CD4-positive, alpha-beta T cell treated with Interleukin-6 for 4 hours (primary cell): ENCODE results near the gene GKN2.
"Not testable (repeated sequence)": the region's sequence is repeated elsewhere in the genome, so short reads cannot be mapped to it uniquely, and the experiment has no call there.

Source experiments
- DNase-seq: peaks from one replicate; pipeline ENCODE4 v3.0.0-alpha.2; 2020; ENCODE audit warnings: mixed read lengths

Gene GKN2

DNA sequence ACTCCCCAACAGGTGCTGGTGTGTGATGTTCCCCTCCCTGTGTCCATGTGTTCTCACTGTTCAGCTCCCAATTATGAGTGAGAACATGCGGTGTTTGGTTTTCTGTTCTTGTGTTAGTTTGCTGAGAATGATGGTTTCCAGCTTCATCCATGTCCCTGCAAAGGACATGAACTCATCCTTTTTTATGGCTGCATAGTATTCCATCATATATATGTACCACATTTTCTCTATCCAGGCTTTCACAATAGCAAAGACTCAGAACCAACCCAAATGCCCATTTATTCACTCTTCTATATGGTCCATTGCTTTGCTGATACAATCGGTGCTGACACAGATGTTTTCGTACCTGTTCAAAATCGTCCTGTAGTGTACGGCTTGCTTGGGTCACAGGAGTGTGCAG lies 2.7 kb upstream of the GKN2 start:
- not testable (repeated sequence) for DNase-seq

DNA sequence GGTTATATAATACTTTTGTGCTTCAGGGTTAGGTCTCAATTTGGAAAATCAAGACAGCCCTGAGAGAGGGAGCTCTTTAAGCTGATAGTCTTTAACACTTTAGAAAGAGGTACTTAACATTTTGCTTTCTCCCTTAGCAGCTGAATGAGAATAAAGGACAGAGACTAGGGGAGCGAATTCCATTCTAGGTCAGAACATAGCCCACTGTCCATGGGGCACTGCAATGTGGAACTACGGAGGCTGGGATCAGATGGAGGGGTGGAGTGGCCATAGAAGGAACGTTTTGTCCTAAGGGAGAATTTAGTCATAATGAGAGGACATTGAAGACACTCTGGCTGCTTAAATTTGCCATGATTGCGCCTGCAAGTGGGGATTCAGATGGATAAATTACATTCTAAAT lies 794 bp downstream of the GKN2 start:
- DNase-seq: no peak

DNA sequence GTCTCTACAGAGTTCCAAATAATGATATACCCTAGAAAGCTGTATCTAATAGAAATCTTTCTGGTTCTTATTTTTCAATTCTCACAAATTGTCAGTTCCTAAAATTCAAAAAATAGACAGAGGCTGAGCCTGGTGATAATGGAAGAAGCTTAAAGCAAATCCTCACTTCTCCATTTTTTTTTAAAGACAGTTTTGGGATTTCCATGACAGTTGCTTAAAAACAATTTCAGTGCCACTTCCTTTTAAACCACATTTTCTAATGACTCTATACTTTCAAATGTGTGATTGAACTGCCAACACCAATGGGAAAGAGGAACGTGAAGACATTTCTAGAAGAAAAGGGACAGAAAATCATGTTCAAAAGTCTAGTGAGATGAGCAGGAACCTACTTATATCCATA lies 4.0 kb downstream of the GKN2 start:
- DNase-seq: no peak

DNA sequence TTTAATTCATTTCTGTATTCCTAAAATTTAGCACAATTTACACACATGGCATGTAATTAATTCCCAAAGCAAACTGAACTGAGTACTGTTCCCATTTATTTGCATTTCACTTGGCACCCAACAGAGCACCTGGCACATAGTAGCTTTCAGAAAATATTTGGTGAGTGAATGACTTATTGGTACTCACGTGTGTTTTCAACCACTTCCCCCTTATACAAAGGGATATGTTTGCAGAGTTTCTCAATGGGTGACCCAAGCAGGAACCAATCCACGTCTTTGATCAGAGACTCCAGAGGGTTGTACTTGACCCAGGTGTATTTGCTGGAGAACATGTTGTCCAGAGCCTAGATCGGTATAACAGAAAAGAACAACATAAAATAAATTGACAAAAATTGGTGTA lies 6.6 kb downstream of the GKN2 start:
- DNase-seq: no peak

DNA sequence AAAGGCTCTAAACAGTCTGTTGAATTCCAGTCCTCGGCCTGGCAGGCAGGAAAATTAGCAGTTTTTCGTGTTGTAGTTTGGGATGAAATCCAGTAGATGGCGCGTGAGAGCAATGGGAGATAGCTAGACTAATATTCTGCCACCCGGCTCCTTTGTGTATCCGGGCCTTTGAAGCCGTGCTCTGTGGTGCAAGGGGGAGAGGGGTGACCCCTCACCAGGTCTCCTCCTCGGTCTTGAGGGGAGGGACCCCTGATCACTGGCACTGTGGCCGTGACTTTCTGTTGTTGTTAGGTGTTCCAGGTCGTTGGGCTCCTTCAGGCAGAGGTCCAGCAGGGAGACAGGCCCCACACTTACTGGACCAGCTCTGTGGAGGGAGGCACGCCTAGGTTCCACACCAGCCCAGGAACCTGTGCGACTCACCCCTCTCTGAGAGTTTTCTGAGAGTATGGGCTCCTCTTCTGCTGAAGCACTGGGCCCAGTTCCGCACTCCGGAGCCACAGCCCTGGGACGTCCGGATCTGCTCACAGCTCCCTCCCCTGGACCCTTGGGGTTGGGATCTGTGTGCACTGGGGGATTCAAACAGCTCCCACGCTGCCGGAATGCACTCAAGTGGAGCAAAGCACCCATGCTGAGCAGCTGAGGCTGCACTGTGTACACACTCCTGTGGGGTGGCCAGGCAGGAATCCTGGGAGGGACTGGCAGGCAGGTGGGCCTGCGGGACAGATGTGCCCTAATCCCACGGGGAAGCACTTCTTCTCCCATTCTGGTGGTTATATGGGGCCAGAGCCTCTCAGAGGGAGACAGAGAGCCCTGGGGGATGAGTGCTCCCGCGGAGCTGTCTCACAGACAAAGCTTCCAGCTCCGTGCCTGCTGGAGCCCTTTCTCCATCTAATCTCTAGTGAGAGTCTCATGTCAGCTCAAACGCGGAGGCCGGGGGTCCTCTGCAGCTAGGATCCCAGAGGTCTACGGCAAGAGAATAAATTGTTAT lies 8.8 kb downstream of the GKN2 start:
- peak; percentile 60 for DNase-seq

DNA sequence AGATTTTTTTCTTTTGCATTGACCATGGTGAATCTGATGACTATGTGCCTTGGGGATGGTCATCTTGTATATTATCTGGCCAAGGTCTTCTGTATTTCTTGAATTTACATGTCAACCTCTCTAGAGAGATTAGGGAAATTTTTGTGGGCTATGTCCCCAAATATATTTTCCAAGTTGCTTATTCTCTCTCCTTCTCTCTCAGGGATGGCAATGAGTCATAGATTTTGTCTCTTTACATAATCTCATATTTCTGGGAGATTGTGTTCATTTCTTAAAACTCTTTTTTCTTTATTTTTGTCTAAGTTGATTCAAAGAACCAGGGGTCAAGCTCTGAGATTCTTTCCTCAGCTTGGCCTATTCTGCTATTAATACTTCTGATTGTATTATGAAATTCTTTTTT lies 9.9 kb downstream of the GKN2 start:
- no peak for DNase-seq

DNA sequence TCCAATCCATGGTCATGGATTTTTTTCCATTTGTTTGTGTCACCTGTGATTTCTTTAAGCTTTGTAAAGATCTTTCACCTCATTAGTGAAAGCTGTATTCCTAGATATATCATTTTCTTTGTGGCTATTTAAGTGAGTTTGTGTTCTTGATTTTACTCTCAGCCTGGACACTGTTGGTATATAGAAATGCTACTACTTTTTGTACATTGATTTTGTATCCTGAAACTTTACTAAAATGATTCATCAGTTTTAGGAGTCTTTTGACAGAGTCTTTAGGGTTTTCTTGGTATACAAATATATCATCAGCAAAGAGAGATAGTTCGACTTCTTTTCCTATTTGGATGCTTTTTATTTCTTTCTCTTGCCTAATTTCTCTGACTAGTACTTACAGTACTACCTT lies 12.3 kb downstream of the GKN2 start:
- no peak for DNase-seq

DNA sequence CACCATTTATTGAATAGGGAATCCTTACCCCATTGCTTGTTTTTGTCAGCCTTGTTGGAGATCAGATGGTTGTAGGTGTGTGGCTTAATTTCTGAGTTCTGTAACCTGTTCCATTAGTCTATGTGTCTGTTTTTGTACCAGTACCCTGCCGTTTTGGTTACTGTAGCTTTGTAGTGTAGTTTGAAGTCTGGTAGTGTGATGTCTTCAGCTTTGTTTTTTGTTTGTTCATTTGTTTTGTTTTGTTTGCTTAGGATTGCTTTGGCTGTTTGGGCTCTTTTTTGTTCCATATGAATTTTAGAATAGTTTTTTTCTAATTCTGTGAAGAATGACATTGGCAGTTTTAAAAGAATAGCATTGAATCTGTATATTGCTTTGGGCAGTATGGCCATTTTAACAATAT lies 12.7 kb downstream of the GKN2 start:
- DNase-seq: no peak

DNA sequence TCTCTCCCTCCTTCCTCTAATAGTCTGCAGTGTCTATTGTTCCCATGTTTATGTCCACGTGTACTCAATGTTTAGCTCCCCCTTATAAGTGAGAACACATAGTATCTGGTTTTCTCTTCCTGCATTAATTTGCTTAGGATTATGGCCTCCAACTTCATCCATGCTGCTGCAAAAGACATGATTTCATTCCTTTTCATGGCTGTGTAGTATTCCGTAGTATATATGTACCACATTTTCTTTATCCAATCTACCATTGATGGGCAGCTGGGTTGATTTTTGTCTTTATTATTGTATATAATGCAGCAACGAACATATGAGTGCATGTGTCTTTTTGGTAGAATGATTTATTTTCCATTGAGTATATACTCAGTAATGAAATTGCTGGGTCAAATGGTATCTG lies 13.8 kb downstream of the GKN2 start:
- no peak for DNase-seq

DNA sequence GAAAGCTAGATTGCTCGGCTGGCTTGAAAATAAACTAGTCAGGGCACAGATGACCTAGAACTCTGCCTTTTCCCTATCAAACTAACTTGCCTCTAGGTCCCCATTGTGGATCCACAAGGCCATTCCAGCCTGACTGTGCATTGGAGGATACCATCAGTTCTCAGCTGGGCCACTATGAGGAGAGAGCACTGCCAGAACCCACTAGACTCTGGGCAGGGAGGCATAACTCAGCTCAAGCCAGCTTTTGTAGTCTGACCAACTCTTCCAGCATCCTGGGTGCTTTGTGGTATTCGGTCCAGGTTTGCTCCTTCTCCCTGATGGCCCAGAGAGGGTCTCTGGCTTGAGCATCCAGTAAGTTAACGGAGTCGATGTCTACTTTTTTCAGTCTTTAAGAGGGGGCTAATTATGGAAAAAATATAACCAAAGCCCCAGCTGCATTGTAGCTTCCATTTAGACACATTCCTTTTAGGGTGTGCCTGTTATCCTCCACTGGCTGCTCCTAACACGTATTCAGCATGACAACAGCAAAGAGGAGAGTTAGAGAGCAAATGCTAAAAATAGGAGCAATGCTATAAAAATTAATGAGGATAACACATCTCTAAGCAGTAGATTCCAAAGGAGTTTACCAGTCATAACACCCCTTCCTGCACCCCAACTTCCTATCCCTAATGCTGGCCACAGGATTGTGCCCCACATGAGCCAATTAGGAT lies 15.2 kb downstream of the GKN2 start:
- DNase-seq: no peak

DNA sequence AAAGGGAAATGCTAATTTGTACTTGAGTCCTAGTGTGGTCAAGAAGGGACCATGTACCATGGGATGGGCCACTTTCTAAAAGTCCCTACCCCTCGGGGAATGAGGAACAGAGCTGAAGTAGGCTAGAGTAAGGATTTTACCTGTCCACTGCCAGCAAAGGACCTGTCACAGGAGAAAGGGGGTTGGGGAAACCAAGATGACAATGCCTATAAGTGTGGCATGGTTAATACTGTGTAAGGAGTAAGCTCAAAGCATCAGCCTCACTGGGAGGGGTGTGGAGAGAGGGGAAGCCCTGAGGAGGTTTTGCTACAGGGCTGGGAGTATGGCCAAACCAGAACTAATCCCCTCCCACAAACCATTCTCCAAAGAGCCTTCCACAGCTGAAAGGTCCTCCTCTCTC lies 15.8 kb downstream of the GKN2 start:
- DNase-seq: no peak

DNA sequence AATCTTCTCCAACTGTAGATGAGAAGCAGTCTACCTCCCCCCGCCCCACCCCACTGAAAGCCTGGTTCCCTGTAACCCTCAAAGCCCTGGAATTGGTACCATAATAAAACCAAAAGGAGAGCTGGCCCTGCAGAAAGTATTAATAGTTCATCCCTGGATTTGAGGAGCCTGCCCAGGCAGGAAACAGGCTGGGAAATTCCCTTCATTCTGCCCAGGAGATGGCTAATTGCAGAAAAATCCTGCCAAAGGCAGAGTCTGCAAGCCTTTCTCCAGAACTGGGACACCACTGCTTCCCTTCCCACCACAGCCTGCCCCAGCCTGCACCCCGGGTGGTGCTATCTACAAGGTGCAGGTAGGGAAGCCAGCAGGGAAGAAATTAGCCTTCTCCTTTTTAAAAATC lies 16.3 kb downstream of the GKN2 start:
- DNase-seq: no peak

DNA sequence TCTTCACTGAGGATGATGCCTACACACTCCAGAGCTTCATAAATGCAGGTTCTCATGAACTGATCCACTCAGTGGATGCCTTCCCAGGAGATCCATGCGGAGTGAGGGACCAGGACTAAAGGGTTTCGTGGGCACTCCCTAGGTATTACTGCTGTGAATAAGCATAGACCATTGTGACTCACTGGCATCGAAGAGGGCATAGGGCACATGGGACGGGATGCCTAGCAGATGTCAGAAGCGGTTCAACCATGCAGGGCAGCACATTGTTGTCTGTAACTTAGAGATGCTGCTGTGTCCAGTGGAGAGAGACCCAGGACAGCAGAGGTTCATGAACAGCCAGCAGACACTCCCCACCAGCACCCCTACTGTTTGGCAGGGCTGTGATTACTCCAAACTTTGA lies 17.2 kb downstream of the GKN2 start:
- DNase-seq: no peak

DNA sequence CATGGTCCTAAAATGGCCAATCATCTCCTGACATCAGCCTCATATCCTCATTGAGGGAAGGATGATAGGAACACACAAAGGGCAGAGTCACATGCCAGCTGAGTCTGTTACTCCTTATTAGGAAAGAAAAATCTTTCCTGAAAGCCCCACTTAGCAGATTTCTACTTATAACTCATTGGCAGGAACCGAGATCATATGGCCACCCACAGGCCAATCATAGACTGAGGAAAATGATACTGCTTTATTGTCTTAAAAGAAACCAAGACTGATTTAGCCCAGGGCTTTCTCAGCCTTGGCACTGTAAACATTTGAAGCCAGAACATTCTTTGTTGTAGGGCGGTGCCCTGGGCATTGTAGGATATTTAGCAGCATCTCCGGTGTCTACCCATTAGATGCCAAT lies 18.7 kb downstream of the GKN2 start:
- DNase-seq: no peak

DNA sequence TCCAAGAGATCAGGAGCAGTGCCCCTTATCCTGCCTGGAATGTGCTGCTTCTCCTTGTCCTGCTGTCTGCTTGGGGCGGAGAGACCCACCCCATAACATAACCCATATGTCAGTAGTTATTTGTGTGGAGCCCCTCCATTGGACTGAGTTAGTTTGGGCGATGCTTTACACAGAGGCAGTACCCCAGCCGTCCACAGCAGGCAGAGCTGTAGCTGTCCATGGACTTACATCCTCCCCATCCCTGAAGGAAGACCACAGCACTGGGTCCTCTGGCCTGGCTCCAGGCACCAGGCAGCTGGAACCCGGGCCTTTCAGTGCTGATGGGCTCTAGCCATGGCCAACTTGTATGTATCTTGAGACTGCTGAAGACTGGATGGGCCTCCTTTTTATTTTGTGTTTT lies 20.3 kb downstream of the GKN2 start:
- DNase-seq: no peak

DNA sequence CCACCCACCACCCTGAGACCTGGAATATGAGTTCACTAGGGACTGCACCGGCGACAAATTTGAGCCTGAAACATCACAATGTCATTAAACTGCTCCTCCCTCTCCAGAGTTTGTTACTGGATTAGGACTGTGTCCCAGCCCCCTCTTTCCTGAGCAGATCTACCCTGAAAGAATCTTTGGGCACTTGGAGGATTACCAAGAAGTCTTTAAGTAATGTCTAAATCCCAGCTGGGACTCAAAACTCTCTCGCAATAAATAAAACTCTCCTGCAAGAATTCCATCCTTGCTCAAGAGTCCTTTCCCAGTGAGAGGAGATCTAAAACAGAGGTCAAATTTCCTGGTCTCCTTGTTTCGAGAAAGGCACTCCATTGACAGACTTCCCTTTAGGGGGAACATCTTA lies 20.9 kb downstream of the GKN2 start:
- no peak for DNase-seq

DNA sequence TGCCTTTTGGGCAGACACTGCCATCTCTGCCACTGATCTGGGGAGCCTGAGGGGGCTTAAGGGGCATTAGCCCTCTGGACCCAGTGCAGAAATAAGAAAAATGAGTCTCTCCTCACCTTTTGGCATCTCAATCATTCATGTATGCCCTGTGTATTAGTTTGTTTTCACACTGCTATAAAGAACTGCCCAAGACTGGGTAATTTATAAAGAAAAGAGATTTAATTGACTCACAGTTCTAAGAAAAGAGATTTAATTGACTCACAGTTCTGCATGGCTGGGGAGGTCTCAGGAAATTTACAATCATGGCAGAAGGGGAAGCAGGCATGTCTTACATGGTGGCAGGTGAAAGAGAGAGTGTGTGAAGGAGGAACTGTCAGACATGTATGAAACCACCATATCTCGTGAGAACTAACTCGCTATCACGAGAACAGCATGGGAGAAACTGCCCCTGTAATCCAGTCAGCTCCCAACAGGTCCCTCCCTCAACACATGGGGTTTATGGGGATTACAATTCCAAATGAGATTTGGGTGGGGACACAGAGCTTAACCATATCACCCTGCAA lies 21.5 kb downstream of the GKN2 start:
- no peak for DNase-seq

DNA sequence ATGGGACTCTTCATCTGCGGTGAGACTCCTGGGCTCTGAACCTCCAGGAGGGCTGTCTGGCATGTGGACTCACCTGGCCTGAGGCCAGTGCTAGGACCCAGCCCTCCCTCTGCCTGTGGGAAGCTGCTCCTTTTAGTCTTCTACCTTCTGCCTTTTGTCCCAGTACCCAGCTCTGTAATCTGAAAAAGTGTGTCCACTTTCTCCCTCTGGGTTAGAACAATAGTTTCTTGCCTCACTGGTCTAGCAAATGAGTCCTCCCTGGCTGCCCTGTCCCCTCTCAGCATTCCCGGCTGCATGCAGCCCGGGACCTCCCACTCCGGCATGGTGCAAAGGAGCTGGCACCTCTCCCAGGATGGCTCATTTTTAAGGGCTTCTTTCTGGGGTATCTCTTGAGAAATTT lies 25.9 kb downstream of the GKN2 start:
- DNase-seq: no peak

DNA sequence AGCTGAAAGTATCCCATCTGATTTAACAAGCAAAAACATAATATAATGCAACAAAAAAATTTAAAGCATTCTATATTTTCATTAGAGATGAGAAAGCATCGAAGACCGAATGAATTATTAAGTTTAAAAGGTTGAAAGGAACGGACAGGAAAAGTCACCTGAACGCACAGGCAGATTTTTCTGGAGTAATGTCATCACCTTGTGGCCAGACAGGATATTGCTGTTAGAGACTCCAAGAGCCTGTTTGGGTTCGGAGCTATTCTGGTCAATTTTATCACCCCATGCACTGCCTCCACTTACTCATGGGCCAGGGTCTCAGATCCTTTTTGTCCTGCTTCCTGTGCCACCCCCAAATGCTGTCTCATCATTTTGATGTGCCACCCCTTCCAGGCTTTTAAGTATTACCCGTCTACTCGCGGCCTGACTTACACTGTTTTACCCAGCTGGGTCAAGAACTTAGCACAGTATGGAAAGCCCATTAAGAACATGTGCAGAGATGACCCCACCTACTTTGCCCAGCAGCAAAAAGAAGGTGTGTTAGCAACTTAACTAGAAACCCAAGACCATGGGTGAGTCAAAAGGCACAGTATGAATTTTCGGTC lies 27.3 kb downstream of the GKN2 start:
- peak; percentile 66 for DNase-seq

DNA sequence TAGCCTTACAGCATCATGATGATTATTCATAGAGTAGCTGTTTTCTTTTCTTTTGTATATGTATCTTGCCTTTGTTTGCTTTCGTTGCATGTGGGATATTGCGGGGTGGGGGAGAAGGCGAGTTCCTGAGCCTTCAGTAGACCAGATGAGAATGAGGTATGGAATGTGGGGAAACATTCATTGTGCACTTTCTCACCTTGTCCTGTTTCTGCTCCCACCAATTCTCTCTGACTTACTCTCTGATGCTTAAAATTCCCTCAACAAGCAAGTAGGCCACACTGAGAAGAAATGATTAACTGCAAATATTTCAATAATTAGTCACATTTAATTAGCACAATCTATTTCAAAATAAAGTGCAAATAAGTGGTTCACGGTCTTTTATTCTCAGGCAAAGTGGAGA lies 31.0 kb downstream of the GKN2 start:
- no peak for DNase-seq

DNA sequence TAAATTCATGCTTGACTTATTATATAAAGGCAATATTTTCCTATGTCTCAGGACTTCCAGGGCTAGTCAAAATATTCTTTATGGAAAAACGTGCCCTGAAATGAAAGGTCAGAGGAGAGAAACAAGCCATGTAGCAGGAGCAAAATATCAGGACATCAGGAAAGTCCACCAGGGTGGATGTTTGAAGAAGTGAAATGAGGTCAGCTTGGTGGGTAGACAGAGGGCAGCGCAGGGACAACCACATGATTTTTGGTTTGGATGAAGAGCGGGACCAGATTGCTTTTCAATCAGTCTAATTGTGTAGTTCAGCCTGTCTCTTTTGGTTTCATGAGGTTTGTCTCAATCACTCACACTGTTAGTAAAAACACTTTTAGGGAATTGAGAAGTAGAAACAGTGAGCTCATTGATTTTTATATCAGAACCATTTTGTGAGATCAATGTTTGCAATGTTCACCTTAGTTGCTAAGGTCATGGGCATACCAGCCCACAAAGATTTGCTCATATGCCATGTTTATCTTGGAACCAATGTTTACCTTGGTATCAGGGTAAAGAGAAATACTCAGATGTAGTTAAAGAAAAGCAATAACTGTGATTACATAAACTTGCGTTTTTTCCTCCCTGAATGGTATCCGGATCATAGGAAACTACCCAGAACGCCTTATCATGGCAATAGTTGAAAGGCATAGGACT lies 32.1 kb downstream of the GKN2 start:
- no peak for DNase-seq

DNA sequence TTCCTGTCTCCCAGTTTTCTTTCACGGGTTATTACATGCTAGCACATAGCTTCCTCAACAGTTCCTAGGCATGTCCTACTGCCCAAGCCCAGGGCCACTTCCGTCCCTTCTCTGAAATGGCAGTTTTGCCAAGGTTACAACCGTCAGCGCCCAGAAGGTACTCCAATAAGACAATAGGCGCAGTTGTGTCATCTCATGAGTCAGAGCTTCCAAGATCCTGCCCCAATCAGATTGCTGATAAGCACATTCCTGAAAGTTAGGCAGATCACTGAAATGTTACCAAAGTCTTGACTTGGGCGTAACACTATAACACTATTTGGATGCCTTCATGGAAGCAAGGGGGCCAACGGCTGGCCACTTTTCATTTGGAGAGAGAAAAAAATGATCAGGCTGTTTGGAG lies 34.2 kb downstream of the GKN2 start:
- no peak for DNase-seq
